ENCODE measurements around the gene CDHR3.

CDHR3 gene

GRCh38 chr7:106033735-106034134 is 70.7 kb downstream of the CDHR3 start:
- Histone ChIP-seq H3K4me3 (no peak overlapping the region), H3K4me1 (peaks cover 10% of the 10 kb centered on the region; the same call in 1 of the 2 replicates), H3K36me3 (replicated peaks) (no peaks in the 10 kb centered on the region), H3K27me3 (ENCODE audit: low read depth) (no peaks in the 10 kb centered on the region), H3K9me3 (no peaks in the 10 kb centered on the region)
- in situ Hi-C loops (cut with MboI; ENCODE audit: low sequenced_read_pairs): loop anchor here (25.0 kb wide), 1 partner anchor 396 kb away; no protein-coding TSS in a partner anchor
- no peak for DNase-seq (ENCODE audit: low spot score in 2 of 2)

GRCh38 chr7:106034383-106034782 is 71.3 kb downstream of the CDHR3 start:
- H3K27me3 ChIP-seq (ENCODE audit: low read depth): no peaks in the 10 kb centered on the region
- no peak for DNase-seq (ENCODE audit: low spot score in 2 of 2)
- in situ Hi-C loops (cut with MboI; ENCODE audit: low sequenced_read_pairs): loop anchor here (25.0 kb wide), 1 partner anchor 397 kb away; no protein-coding TSS in a partner anchor

GRCh38 chr7:106035568-106035967 is 72.5 kb downstream of the CDHR3 start:
- Histone ChIP-seq H3K4me3 (no peak overlapping the region), H3K4me1 (peaks cover 10% of the 10 kb centered on the region; the same call in 1 of the 2 replicates), H3K27me3 (ENCODE audit: low read depth) (no peaks in the 10 kb centered on the region), H3K9me3 (no peaks in the 10 kb centered on the region), H3K36me3 (replicated peaks) (no peaks in the 10 kb centered on the region)
- DNase-seq (ENCODE audit: low spot score in 2 of 2): no peak
- in situ Hi-C loops (cut with MboI; ENCODE audit: low sequenced_read_pairs): loop anchor here (25.0 kb wide), 1 partner anchor 398 kb away; no protein-coding TSS in a partner anchor

More at GRCh38 chr7:106034383-106034782, 71.3 kb downstream of the CDHR3 start:
- Histone ChIP-seq H3K36me3 (replicated peaks) (no peaks in the 10 kb centered on the region), H3K4me3 (no peak overlapping the region), H3K9me3 (no peaks in the 10 kb centered on the region), H3K4me1 (peaks cover 10% of the 10 kb centered on the region; the same call in 1 of the 2 replicates)

- in situ Hi-C loops (cut with MboI; ENCODE audit: low sequenced_read_pairs): loop anchor here (25.0 kb wide), 1 partner anchor 399 kb away; no protein-coding TSS in a partner anchor
- H3K27me3 ChIP-seq (ENCODE audit: low read depth): no peaks in the 10 kb centered on the region
These were observed 72.9 kb downstream of the CDHR3 start for GRCh38 chr7:106036004-106036403.

GRCh38 chr7:106037489-106038176 is 74.6 kb downstream of the CDHR3 start:
- no peaks in the 10 kb centered on the region; the same call in 1 of the 2 replicates for H3K36me3 ChIP-seq (replicated peaks)
- H3K4me3 ChIP-seq: no peak overlapping the region
- no peak for DNase-seq (ENCODE audit: low spot score in 2 of 2)
- peaks cover 3% of the 10 kb centered on the region for H3K4me1 ChIP-seq
- H3K9me3 ChIP-seq: no peaks in the 10 kb centered on the region
- in situ Hi-C loops (cut with MboI; ENCODE audit: low sequenced_read_pairs): loop anchor here (25.0 kb wide), 1 partner anchor 400 kb away; no protein-coding TSS in a partner anchor
- H3K27me3 ChIP-seq (ENCODE audit: low read depth): peaks cover 3% of the 10 kb centered on the region; the same call in 1 of the 2 replicates

More at GRCh38 chr7:106036004-106036403, 72.9 kb downstream of the CDHR3 start:
- H3K4me1 ChIP-seq: peaks cover 8% of the 10 kb centered on the region; the same call in 1 of the 2 replicates
- no peaks in the 10 kb centered on the region for H3K9me3 ChIP-seq
- no peak overlapping the region for H3K4me3 ChIP-seq
- no peak for DNase-seq (ENCODE audit: low spot score in 2 of 2)
- H3K36me3 ChIP-seq (replicated peaks): no peaks in the 10 kb centered on the region

- no peak for DNase-seq (ENCODE audit: low spot score in 2 of 2)
- Histone ChIP-seq H3K4me1 (peaks cover 3% of the 10 kb centered on the region), H3K4me3 (no peak overlapping the region), H3K9me3 (no peaks in the 10 kb centered on the region), H3K36me3 (replicated peaks) (no peaks in the 10 kb centered on the region; the same call in 1 of the 2 replicates), H3K27me3 (ENCODE audit: low read depth) (peaks cover 3% of the 10 kb centered on the region; the same call in 1 of the 2 replicates)
- in situ Hi-C loops (cut with MboI; ENCODE audit: low sequenced_read_pairs): loop anchor here (25.0 kb wide), 1 partner anchor 401 kb away; no protein-coding TSS in a partner anchor
These were observed 75.2 kb downstream of the CDHR3 start for GRCh38 chr7:106038289-106038688.

- peaks cover 3% of the 10 kb centered on the region for H3K4me1 ChIP-seq
- no peaks in the 10 kb centered on the region for H3K9me3 ChIP-seq
- no peaks in the 10 kb centered on the region; the same call in 1 of the 2 replicates for H3K36me3 ChIP-seq (replicated peaks)
- no peak overlapping the region for H3K4me3 ChIP-seq
- in situ Hi-C loops (cut with MboI; ENCODE audit: low sequenced_read_pairs): loop anchor here (25.0 kb wide), 1 partner anchor 402 kb away; no protein-coding TSS in a partner anchor
- H3K27me3 ChIP-seq (ENCODE audit: low read depth): peaks cover 6% of the 10 kb centered on the region; the same call in 1 of the 2 replicates
- DNase-seq (ENCODE audit: low spot score in 2 of 2): no peak
These were observed 75.9 kb downstream of the CDHR3 start for GRCh38 chr7:106038916-106039315.

GRCh38 chr7:106039486-106040060 is 76.5 kb downstream of the CDHR3 start:
- in situ Hi-C loops (cut with MboI; ENCODE audit: low sequenced_read_pairs): loop anchor here (5.0 to 25.0 kb wide), 2 partner anchors 272 to 402 kb away; no protein-coding TSS in a partner anchor
- H3K9me3 ChIP-seq: no peaks in the 10 kb centered on the region
- DNase-seq (ENCODE audit: low spot score in 2 of 2): peak in 1 of 2 experiments; percentile 18
- peaks cover 3% of the 10 kb centered on the region for H3K4me1 ChIP-seq
- H3K4me3 ChIP-seq: no peak overlapping the region
- no peaks in the 10 kb centered on the region; the same call in 1 of the 2 replicates for H3K36me3 ChIP-seq (replicated peaks)
- peaks cover 8% of the 10 kb centered on the region; the same call in 1 of the 2 replicates for H3K27me3 ChIP-seq (ENCODE audit: low read depth)

GRCh38 chr7:106041140-106041717 is 78.2 kb downstream of the CDHR3 start:
- Histone ChIP-seq H3K9me3 (no peaks in the 10 kb centered on the region), H3K4me3 (no peak overlapping the region), H3K36me3 (replicated peaks) (no peaks in the 10 kb centered on the region; the same call in 1 of the 2 replicates), H3K27me3 (ENCODE audit: low read depth) (peaks cover 14% of the 10 kb centered on the region), H3K4me1 (peaks cover 3% of the 10 kb centered on the region)
- in situ Hi-C loops (cut with MboI; ENCODE audit: low sequenced_read_pairs): loop anchor here (5.0 to 25.0 kb wide), 2 partner anchors 274 to 404 kb away; no protein-coding TSS in a partner anchor
- peak; percentile 56 to 77 for DNase-seq (ENCODE audit: low spot score in 2 of 2)

GRCh38 chr7:106042196-106042611 is 79.1 kb downstream of the CDHR3 start:
- H3K9me3 ChIP-seq: no peaks in the 10 kb centered on the region
- in situ Hi-C loops (cut with MboI; ENCODE audit: low sequenced_read_pairs): loop anchor here (5.0 to 25.0 kb wide), 2 partner anchors 275 to 405 kb away; no protein-coding TSS in a partner anchor
- no peaks in the 10 kb centered on the region; the same call in 1 of the 2 replicates for H3K36me3 ChIP-seq (replicated peaks)
- no peak for DNase-seq (ENCODE audit: low spot score in 2 of 2)
- peaks cover 3% of the 10 kb centered on the region for H3K4me1 ChIP-seq
- H3K4me3 ChIP-seq: no peak overlapping the region
- H3K27me3 ChIP-seq (ENCODE audit: low read depth): peaks cover 14% of the 10 kb centered on the region

GRCh38 chr7:106045139-106045538 is 82.1 kb downstream of the CDHR3 start:
- H3K4me3 ChIP-seq: no peak overlapping the region
- in situ Hi-C loops (cut with MboI; ENCODE audit: low sequenced_read_pairs): loop anchor here (25.0 kb wide), 1 partner anchor 408 kb away; no protein-coding TSS in a partner anchor
- no peaks in the 10 kb centered on the region; the same call in 1 of the 2 replicates for H3K36me3 ChIP-seq (replicated peaks)
- peaks cover 8% of the 10 kb centered on the region for H3K4me1 ChIP-seq
- no peaks in the 10 kb centered on the region for H3K9me3 ChIP-seq
- no peak for DNase-seq (ENCODE audit: low spot score in 2 of 2)
- H3K27me3 ChIP-seq (ENCODE audit: low read depth): peaks cover 14% of the 10 kb centered on the region

GRCh38 chr7:106045586-106045985 is 82.5 kb downstream of the CDHR3 start:
- no peak for DNase-seq (ENCODE audit: low spot score in 2 of 2)

GRCh38 chr7:106047184-106047583 is 84.1 kb downstream of the CDHR3 start:
- peaks cover 12% of the 10 kb centered on the region for H3K27me3 ChIP-seq (ENCODE audit: low read depth)
- peaks cover 8% of the 10 kb centered on the region for H3K4me1 ChIP-seq
- no peak for DNase-seq (ENCODE audit: low spot score in 2 of 2)
- H3K4me3 ChIP-seq: no peak overlapping the region
- no peaks in the 10 kb centered on the region for H3K9me3 ChIP-seq
- in situ Hi-C loops (cut with MboI; ENCODE audit: low sequenced_read_pairs): loop anchor here (25.0 kb wide), 1 partner anchor 410 kb away; no protein-coding TSS in a partner anchor
- no peaks in the 10 kb centered on the region for H3K36me3 ChIP-seq (replicated peaks)

More at GRCh38 chr7:106045586-106045985, 82.5 kb downstream of the CDHR3 start:
- peaks cover 8% of the 10 kb centered on the region for H3K4me1 ChIP-seq
- no peaks in the 10 kb centered on the region for H3K9me3 ChIP-seq
- no peaks in the 10 kb centered on the region; the same call in 1 of the 2 replicates for H3K36me3 ChIP-seq (replicated peaks)
- in situ Hi-C loops (cut with MboI; ENCODE audit: low sequenced_read_pairs): loop anchor here (25.0 kb wide), 1 partner anchor 408 kb away; no protein-coding TSS in a partner anchor
- H3K4me3 ChIP-seq: no peak overlapping the region
- H3K27me3 ChIP-seq (ENCODE audit: low read depth): peaks cover 14% of the 10 kb centered on the region
